ENCODE results near the gene TREM1.

GRCh38 chr6:41262401-41262800 is 24.1 kb downstream of the TREM1 start:
- no peak for TF ChIP-seq NFIC (IDR thresholded peaks at IDR 0.05)
- no peak for TF ChIP-seq MAX (IDR thresholded peaks at IDR 0.05)
- TF ChIP-seq TCF12 (IDR thresholded peaks at IDR 0.05; ENCODE audit: low read depth): no peak
- TF ChIP-seq CEBPB (IDR thresholded peaks at IDR 0.05): no peak
- TF ChIP-seq RAD21 (IDR thresholded peaks at IDR 0.05; ENCODE audit: low read depth): no peak
- TF ChIP-seq EGR1 (IDR thresholded peaks at IDR 0.05): no peak
